NCI-H2107 treated with DMSO at 0.1 percent for 48 hours (cell line): ENCODE data around the gene COL10A1.
"Not testable (repeated sequence)": the region's sequence is repeated elsewhere in the genome, so short reads cannot be mapped to it uniquely, and the experiment has no call there.

ENCODE experiments used
- DNase-seq: peaks from one replicate; lab custom pipeline; 2025; ENCODE audit not compliant: unreplicated experiment; lab: John Stamatoyannopoulos, UW

COL10A1 gene

GRCh38 chr6:116127771-116128493 is 2.0 kb upstream of the COL10A1 start:
- DNase-seq = no peak

GRCh38 chr6:116120430-116120829 is 5.5 kb downstream of the COL10A1 start:
- DNase-seq = no peak

GRCh38 chr6:116118608-116119007 is 7.3 kb downstream of the COL10A1 start:
- no peak for DNase-seq

GRCh38 chr6:116115781-116116180 is 10.2 kb downstream of the COL10A1 start:
- no peak for DNase-seq

GRCh38 chr6:116113386-116113785 is 12.5 kb downstream of the COL10A1 start:
- DNase-seq = no peak

- DNase-seq = peak; percentile 11
Measured at GRCh38 chr6:116111552-116112528, 14.1 kb downstream of the COL10A1 start.

GRCh38 chr6:116108836-116109235 is 17.1 kb downstream of the COL10A1 start:
- no peak for DNase-seq

GRCh38 chr6:116106146-116106545 is 19.8 kb downstream of the COL10A1 start:
- no peak for DNase-seq

- no peak for DNase-seq
Measured at GRCh38 chr6:116105247-116105646, 20.7 kb downstream of the COL10A1 start.

GRCh38 chr6:116104636-116105035 is 21.3 kb downstream of the COL10A1 start:
- no peak for DNase-seq

- DNase-seq = no peak
Measured at GRCh38 chr6:116102873-116103272, 23.1 kb downstream of the COL10A1 start.

GRCh38 chr6:116101790-116102189 is 24.1 kb downstream of the COL10A1 start:
- DNase-seq = no peak

- no peak for DNase-seq
Measured at GRCh38 chr6:116101302-116101718, 24.6 kb downstream of the COL10A1 start.

GRCh38 chr6:116100419-116101301 is 25.3 kb downstream of the COL10A1 start, which contains the start of gene NT5DC1:
Gene NT5DC1 (plus strand): TSS chr6:116100853. CDS start chr6:116100931, 78 bp downstream.
- DNase-seq = peak; percentile 52

GRCh38 chr6:116099036-116099435 is 26.9 kb downstream of the COL10A1 start:
- DNase-seq = peak; percentile 51

- DNase-seq = no peak
Measured at GRCh38 chr6:116096979-116097816, 28.7 kb downstream of the COL10A1 start.

GRCh38 chr6:116096048-116096759 is 29.7 kb downstream of the COL10A1 start:
- not testable (repeated sequence) for DNase-seq

GRCh38 chr6:116094041-116094440 is 31.9 kb downstream of the COL10A1 start:
- DNase-seq = no peak

- DNase-seq = no peak
Measured at GRCh38 chr6:116090251-116090650, 35.7 kb downstream of the COL10A1 start.
